HG03442 (cell line): Measurements from ENCODE around the gene TMEM178B.
"Not testable (repeated sequence)": the region's sequence is repeated elsewhere in the genome, so short reads cannot be mapped to it uniquely, and the experiment has no call there.

Experiments used
- ATAC-seq: cut with Tn5 transposase; IDR thresholded peaks from one replicate; pipeline ENCODE4 v1.9.1; 2021; ENCODE audit warnings: mild to moderate bottlenecking, moderate library complexity; ENCODE audit not compliant: unreplicated experiment

TMEM178B gene

GRCh38 chr7:141178486-141179135, 104.7 kb downstream of the TMEM178B start:
- ATAC-seq: no peak

GRCh38 chr7:141181812-141182211, 107.9 kb downstream of the TMEM178B start:
- ATAC-seq: no peak

- ATAC-seq: no peak
Observed at GRCh38 chr7:141184532-141185190, 110.8 kb downstream of the TMEM178B start.

- no peak for ATAC-seq
Observed at GRCh38 chr7:141185369-141185967, 111.6 kb downstream of the TMEM178B start.

- ATAC-seq: no peak
Observed at GRCh38 chr7:141189231-141189630, 115.4 kb downstream of the TMEM178B start.

- ATAC-seq: no peak
Observed at GRCh38 chr7:141190495-141190894, 116.6 kb downstream of the TMEM178B start.

- no peak for ATAC-seq
Observed at GRCh38 chr7:141191277-141191676, 117.4 kb downstream of the TMEM178B start.

GRCh38 chr7:141193066-141193465, 119.2 kb downstream of the TMEM178B start:
- ATAC-seq: no peak

GRCh38 chr7:141195722-141196121, 121.9 kb downstream of the TMEM178B start:
- ATAC-seq: not testable (repeated sequence)

- ATAC-seq: no peak
Observed at GRCh38 chr7:141198194-141198958, 124.5 kb downstream of the TMEM178B start.

- ATAC-seq: no peak
Observed at GRCh38 chr7:141200191-141201108, 126.6 kb downstream of the TMEM178B start.

GRCh38 chr7:141201145-141201885, 127.5 kb downstream of the TMEM178B start:
- ATAC-seq: no peak

GRCh38 chr7:141202535-141202934, 128.7 kb downstream of the TMEM178B start:
- ATAC-seq: no peak

GRCh38 chr7:141203177-141203576, 129.3 kb downstream of the TMEM178B start:
- no peak for ATAC-seq

- ATAC-seq: no peak
Observed at GRCh38 chr7:141203586-141203985, 129.7 kb downstream of the TMEM178B start.

GRCh38 chr7:141207661-141208060, 133.8 kb downstream of the TMEM178B start:
- ATAC-seq: no peak

GRCh38 chr7:141208539-141208938, 134.7 kb downstream of the TMEM178B start:
- ATAC-seq: no peak

- no peak for ATAC-seq
Observed at GRCh38 chr7:141209454-141209853, 135.6 kb downstream of the TMEM178B start.

- no peak for ATAC-seq
Observed at GRCh38 chr7:141210862-141211261, 137.0 kb downstream of the TMEM178B start.

GRCh38 chr7:141213226-141213625, 139.4 kb downstream of the TMEM178B start:
- no peak for ATAC-seq
